Measurements from ENCODE around the gene CHMP6. TPM values are rescaled to one million over a fixed set of nuclear protein-coding genes. Genes with fewer than 3 reads are reported as not detected.
A peak's percentile ranks its signal among the peaks of the same experiment; 100 is the strongest.

The CHMP6 gene
- total RNA-seq, 3 donors from 2014 or later = 18.6 to 30.2 (median 27.7) TPM

- no peak for DNase-seq (ENCODE audit: low spot score in 2 of 2)
- Histone ChIP-seq H3K27ac (no peak overlapping the region), H3K4me1 (peaks cover 15% of the 10 kb centered on the region in 2 donors)
Observed at GRCh38 chr17:80956321-80957190, 35.1 kb upstream of the CHMP6 start.

GRCh38 chr17:80957461-80957941 lies 34.1 kb upstream of the CHMP6 start:
- no peaks in the 10 kb centered on the region for H3K27me3 ChIP-seq
- no peak overlapping the region for H3K4me3 ChIP-seq
- no peak for TF ChIP-seq POLR2A (IDR thresholded peaks at IDR 0.05)
- no peak for TF ChIP-seq POLR2AphosphoS5 (IDR thresholded peaks at IDR 0.05)
- TF ChIP-seq CTCF (IDR thresholded peaks at IDR 0.05) = no peak
- no peak overlapping the region for H3K27ac ChIP-seq
- intact Hi-C loops (cut with DNase I; ENCODE audit: low total_unique reads) = no loop called here
- DNase-seq (ENCODE audit: low spot score in 2 of 2) = no peak
- H3K36me3 ChIP-seq = no peaks in the 10 kb centered on the region
- no peaks in the 10 kb centered on the region for H3K9me3 ChIP-seq
- H3K4me1 ChIP-seq = peaks cover 15% of the 10 kb centered on the region in 2 donors

More at GRCh38 chr17:80956321-80957190, 35.1 kb upstream of the CHMP6 start:
- TF ChIP-seq POLR2A (IDR thresholded peaks at IDR 0.05) (no peak), CTCF (IDR thresholded peaks at IDR 0.05) (no peak), POLR2AphosphoS5 (IDR thresholded peaks at IDR 0.05) (no peak)
- Histone ChIP-seq H3K27me3 (no peaks in the 10 kb centered on the region), H3K36me3 (no peaks in the 10 kb centered on the region), H3K9me3 (no peaks in the 10 kb centered on the region), H3K4me3 (no peak overlapping the region)
- intact Hi-C loops (cut with DNase I; ENCODE audit: low total_unique reads) = no loop called here

- Histone ChIP-seq H3K4me1 (peaks cover 15% of the 10 kb centered on the region in 2 donors), H3K36me3 (no peaks in the 10 kb centered on the region), H3K27me3 (no peaks in the 10 kb centered on the region), H3K27ac (peak overlapping the region; percentile 75 to 90), H3K9me3 (no peaks in the 10 kb centered on the region), H3K4me3 (peak overlapping the region in 1 of 3 donors; percentile 37)
- intact Hi-C loops (cut with DNase I; ENCODE audit: low total_unique reads) = loop anchor here (10.0 kb wide), 1 partner anchor 545 kb away; the partner anchor contains the start of gene ENDOV
- peak; percentile 15 to 50 (median 23) for TF ChIP-seq POLR2AphosphoS5 (IDR thresholded peaks at IDR 0.05)
- no peak for TF ChIP-seq CTCF (IDR thresholded peaks at IDR 0.05)
- no peak for TF ChIP-seq POLR2A (IDR thresholded peaks at IDR 0.05)
- peak; percentile 65 to 69 for DNase-seq (ENCODE audit: low spot score in 2 of 2)
Observed at GRCh38 chr17:80959330-80960036, 32.2 kb upstream of the CHMP6 start.

DNA sequence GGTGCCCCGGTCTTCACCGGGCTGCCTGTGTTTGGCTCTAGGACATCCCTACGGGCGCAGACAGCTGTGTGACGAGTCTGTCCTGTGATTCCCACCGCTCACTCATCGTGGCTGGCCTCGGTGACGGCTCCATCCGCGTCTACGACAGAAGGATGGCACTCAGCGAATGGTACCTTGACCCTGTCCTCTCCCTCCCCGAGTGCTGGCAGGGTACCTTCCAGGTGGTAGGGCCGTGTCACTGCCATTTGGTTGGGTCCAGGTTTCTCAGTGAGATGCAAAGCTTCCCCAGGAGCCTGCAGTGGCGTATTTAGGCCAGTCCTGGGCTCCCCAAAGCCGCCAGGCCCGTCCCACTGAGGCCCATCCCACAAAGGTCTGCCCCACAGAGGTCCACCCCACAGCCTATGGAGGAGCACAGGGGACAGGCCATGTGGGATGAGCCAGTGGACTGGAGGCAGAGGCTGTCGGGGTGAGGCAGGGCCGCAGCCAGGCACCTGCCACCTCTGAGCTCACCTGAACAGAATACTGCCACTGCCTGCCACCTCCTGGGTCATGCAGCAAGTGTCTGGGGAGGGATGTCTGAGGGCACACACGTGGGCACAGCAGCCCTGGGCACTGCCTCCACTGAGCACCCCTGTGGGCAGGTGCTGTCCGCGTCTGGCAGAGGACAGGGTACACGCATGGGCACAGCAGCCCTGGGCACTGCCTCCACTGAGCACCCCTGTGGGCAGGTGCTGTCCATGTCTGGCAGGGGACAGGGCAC lies 31.4 kb upstream of the CHMP6 start:
- H3K4me3 ChIP-seq = peak overlapping the region in 1 of 3 donors; percentile 37
- H3K4me1 ChIP-seq = peaks cover 15% of the 10 kb centered on the region in 2 donors
- H3K9me3 ChIP-seq = no peaks in the 10 kb centered on the region
- no peak for DNase-seq (ENCODE audit: low spot score in 2 of 2)
- no peaks in the 10 kb centered on the region for H3K36me3 ChIP-seq
- TF ChIP-seq POLR2A (IDR thresholded peaks at IDR 0.05) = no peak
- no peak for TF ChIP-seq POLR2AphosphoS5 (IDR thresholded peaks at IDR 0.05)
- no peak for TF ChIP-seq CTCF (IDR thresholded peaks at IDR 0.05)
- H3K27ac ChIP-seq = peak overlapping the region; percentile 75 to 90
- intact Hi-C loops (cut with DNase I; ENCODE audit: low total_unique reads) = loop anchor here (10.0 kb wide), 1 partner anchor 545 kb away; the partner anchor contains the start of gene ENDOV
- no peaks in the 10 kb centered on the region for H3K27me3 ChIP-seq

All from breast epithelium (tissue), 4 donors.